Mesothelial cell of epicardium (in vitro differentiated cells): ENCODE measurements around the gene SLC12A4. TPM values are rescaled to one million over a fixed set of nuclear protein-coding genes. Genes with fewer than 3 reads are reported as not detected.
"Not testable (repeated sequence)": the region's sequence is repeated elsewhere in the genome, so short reads cannot be mapped to it uniquely, and the experiment has no call there.

Source experiments
- DNase-seq, 2 experiments: peaks; one replicate each; pipeline ENCODE4 v3.0.0; 2021; ENCODE audit warnings: low spot score in 2 of 2; ENCODE audit not compliant: unreplicated experiment in 2 of 2
- H3K27ac Mint-ChIP-seq: 2 replicates; pipeline ENCODE4 v1.8.0; 2021; ENCODE audit warnings: mixed read lengths
- H3K27me3 Mint-ChIP-seq: 2 replicates; pipeline ENCODE4 v1.8.0; 2021; ENCODE audit warnings: low read depth, mixed read lengths
- H3K36me3 Mint-ChIP-seq: 2 replicates; pipeline ENCODE4 v1.8.0; 2021; ENCODE audit warnings: mixed read lengths
- H3K4me1 Mint-ChIP-seq: 2 replicates; pipeline ENCODE4 v1.8.0; 2021; ENCODE audit warnings: mixed read lengths
- H3K4me3 Mint-ChIP-seq: 2 replicates; pipeline ENCODE4 v1.8.0; 2021; ENCODE audit warnings: mild to moderate bottlenecking, moderate library complexity, mixed read lengths
- H3K9me3 Mint-ChIP-seq: 2 replicates; pipeline ENCODE4 v1.8.0; 2021; ENCODE audit warnings: mixed read lengths
- total RNA-seq: library from RNA; stranded (reverse); gene quantifications from 3 replicates; pipeline ENCODE4 v1.2.1, GENCODE V29; 2021
- TF ChIP-seq, protein P1 (sequence below): fragments of 200-600 bp; sonication (generic); IDR thresholded peaks from one replicate; pipeline ENCODE4 v1.5.0; 2021; ENCODE audit warnings: antibody characterized with exemption; ENCODE audit not compliant: unreplicated experiment

Gene SLC12A4
- total RNA-seq, 1 donor from 2014 or later = 155 TPM

DNA sequence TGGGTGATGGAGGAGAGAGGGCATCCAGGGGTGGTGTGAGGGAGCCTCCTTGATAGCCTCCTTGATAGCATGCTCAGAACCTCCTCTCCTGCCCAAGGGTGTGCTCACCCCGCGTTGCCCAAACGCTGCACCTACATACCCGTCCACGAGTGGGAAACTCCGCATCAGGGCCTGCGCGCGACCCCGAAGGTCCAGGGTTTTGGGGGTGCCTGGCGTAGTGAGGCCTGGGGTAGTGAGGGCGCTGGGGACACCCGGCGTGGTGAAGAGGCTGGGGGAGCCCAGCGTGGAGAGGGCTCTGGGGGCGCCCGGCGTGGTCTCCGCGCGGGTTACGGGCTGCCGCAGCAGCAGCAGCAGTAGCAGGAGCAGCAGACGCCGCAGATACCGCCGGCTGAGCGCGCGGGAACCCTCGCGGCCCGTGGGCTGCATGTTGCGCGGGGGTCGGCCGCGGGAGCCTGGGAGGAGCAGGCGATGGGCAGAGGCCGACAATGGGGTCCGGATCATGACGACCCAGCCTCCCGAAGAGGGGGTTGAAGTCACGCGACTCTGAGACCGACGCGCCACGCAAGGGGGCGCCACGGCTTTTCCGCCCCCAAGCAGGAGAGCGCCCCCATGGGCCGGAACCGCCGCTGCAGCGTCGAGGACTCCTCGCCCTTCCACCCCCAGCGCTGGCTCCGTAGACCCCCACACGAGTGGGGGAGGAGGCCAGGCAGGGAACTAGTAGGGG, 11.7 kb upstream of the SLC12A4 start, which contains the start of gene DPEP3:
TSS of gene DPEP3 (minus strand) at position 545 of the 724 bp plus-strand sequence. CDS start at position 426, 119 bp downstream.
- TF ChIP-seq, protein P1, sequence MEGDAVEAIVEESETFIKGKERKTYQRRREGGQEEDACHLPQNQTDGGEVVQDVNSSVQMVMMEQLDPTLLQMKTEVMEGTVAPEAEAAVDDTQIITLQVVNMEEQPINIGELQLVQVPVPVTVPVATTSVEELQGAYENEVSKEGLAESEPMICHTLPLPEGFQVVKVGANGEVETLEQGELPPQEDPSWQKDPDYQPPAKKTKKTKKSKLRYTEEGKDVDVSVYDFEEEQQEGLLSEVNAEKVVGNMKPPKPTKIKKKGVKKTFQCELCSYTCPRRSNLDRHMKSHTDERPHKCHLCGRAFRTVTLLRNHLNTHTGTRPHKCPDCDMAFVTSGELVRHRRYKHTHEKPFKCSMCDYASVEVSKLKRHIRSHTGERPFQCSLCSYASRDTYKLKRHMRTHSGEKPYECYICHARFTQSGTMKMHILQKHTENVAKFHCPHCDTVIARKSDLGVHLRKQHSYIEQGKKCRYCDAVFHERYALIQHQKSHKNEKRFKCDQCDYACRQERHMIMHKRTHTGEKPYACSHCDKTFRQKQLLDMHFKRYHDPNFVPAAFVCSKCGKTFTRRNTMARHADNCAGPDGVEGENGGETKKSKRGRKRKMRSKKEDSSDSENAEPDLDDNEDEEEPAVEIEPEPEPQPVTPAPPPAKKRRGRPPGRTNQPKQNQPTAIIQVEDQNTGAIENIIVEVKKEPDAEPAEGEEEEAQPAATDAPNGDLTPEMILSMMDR = peak; percentile 32
- H3K9me3 Mint-ChIP-seq = no peaks in the 10 kb centered on the region
- peaks cover 2% of the 10 kb centered on the region for H3K4me1 Mint-ChIP-seq
- peaks cover 2% of the 10 kb centered on the region for H3K27me3 Mint-ChIP-seq
- DNase-seq = no peak
- no peaks in the 10 kb centered on the region for H3K36me3 Mint-ChIP-seq
- no peak within 1 kb of the TSS for H3K4me3 Mint-ChIP-seq
- H3K27ac Mint-ChIP-seq = no peak within 1 kb of the TSS

DNA sequence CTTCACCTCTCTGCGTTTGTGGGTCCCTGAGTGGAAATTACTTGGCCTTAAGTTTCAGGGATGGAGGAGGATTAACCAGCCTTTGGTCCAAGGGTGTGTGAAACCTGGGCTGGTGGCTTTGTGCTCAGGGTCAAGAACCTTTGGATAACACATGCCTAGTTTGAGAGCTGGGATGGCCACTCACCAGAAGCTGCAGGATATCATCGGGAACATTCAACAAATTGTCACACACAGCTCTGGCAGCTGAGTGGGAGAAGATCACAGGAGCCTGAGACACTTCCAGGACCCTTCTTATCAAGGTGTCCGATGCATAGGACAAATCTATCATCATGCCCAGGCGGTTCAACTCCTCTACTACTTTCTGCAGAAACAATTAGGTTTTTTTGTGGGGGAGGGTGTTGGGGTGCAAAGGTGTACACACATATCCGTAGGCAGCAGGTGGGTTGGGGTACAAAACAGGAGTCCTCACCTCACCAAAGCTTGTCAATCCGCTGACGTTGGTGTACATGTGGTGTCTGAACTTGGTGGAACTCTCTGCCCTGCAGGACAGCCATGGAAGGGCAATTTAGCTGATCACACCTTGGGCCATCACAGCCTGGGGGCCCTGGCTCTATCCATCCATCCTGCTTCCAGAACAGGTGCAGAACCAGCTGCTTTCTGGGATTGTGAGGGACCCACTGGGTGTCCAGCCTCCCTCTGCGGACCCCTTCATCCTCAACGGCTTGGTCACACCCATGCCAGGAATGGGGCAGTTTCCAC, 9.2 kb upstream of the SLC12A4 start:
- Mint-ChIP-seq H3K27me3 (peaks cover 2% of the 10 kb centered on the region), H3K36me3 (no peaks in the 10 kb centered on the region), H3K4me3 (no peak overlapping the region), H3K9me3 (no peaks in the 10 kb centered on the region), H3K27ac (no peak overlapping the region), H3K4me1 (no peaks in the 10 kb centered on the region)
- no peak for DNase-seq
- TF ChIP-seq, protein P1 = no peak

DNA sequence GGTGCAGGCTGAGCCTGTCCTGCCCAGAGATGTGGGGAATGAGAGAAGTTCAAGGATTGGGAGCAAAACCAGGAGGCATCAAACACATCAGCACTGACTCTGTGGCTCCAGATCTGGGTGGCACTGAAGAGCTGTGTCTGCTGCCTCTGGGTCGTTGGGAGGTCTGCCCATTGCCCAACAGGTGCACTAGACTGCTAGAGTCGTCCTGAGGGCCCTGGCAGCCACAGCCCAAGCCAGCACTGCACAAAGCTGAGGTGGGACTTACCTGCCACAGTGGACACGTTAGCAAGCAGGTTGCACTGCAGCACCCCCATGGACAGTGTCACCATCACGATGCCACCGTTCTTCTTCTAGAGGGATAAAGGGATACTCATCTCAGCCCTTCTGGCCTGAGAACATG, 8.6 kb upstream of the SLC12A4 start:
- Mint-ChIP-seq H3K27me3 (peaks cover 2% of the 10 kb centered on the region), H3K4me1 (no peaks in the 10 kb centered on the region), H3K27ac (no peak overlapping the region), H3K4me3 (no peak overlapping the region), H3K36me3 (no peaks in the 10 kb centered on the region), H3K9me3 (no peaks in the 10 kb centered on the region)
- TF ChIP-seq, protein P1 = no peak
- no peak for DNase-seq

DNA sequence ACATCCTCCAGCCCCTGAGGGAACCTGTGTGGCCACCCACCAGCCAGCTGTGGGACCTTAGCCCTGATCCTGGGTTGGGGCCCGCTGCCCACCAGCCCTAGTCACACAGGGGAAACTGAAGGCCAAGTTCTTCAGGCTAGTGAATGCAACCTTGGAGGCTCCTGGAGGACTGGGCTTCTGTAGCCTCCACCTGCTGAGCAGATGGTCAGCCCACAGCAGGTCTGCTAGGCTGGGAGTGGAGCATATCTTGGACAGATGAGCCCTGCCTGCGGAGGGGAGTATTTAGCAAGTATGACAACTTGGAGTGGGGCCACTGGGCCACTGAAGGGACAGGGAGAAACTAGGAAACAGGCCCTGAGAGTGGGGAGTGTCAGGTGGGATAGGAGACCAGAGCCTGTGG, 7.8 kb upstream of the SLC12A4 start:
- Mint-ChIP-seq H3K27ac (no peak overlapping the region), H3K4me1 (no peaks in the 10 kb centered on the region), H3K9me3 (no peaks in the 10 kb centered on the region), H3K4me3 (no peak overlapping the region), H3K36me3 (no peaks in the 10 kb centered on the region), H3K27me3 (peaks cover 2% of the 10 kb centered on the region)
- TF ChIP-seq, protein P1 = no peak
- DNase-seq = no peak

DNA sequence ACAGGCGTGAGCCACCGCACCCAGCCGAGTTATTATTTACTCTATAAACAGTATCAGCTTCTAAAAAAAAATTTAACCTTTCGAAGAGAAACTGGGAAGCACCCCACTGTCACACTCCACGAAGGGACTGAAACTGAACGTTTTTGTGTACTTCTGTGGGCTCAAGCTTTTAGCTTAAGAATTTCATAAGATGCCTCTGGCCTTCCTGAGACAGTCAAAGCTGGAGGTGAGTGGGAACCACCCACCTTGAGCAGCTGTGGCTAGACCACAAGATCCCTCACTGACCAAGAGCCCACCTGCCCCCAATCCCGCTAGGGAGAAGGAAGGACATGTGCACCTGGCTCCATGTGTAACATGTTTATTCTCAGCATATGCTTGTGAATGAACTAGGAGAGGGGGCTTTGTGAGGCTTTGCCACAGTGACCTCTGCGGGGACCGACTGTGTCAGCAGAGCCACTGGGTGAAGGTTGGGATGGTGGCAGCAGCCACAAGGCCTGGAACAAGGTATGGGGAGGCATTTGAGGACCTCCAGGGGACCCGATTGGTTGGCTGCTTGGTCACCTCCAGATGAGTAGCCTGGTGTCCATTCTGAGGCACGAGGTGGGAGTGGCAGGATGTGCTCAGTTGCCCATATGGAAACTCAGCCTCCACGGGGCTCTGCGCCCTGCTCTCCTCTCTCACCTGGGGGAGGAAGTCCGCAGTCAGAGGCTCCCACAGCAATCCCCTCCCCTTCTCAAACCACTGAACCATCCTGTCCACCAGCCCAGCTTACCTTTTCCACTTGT, 7.1 kb upstream of the SLC12A4 start:
- H3K27me3 Mint-ChIP-seq = peaks cover 2% of the 10 kb centered on the region
- TF ChIP-seq, protein P1 = no peak
- no peaks in the 10 kb centered on the region for H3K36me3 Mint-ChIP-seq
- H3K9me3 Mint-ChIP-seq = no peaks in the 10 kb centered on the region
- no peak overlapping the region for H3K27ac Mint-ChIP-seq
- DNase-seq = no peak
- no peaks in the 10 kb centered on the region for H3K4me1 Mint-ChIP-seq
- H3K4me3 Mint-ChIP-seq = no peak overlapping the region

DNA sequence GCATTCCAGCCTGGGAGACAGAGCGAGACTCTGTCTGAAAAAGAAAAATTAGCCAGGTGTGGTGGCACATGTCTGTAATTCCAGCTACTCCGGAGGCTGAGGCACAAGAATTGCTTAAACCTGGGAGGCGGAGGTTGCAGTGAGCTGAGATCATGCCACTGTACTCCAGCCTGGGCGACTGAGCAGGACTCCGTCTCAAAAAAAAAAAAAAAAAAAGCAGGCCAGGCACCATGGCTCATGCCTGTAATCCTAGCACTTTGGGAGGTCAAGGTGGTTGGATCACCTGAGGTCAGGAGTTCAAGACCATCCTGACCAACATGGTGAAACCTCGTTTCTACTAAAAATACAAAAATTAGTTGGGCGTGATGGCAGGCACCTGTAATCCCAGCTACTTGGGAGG, 3.8 kb upstream of the SLC12A4 start:
- not testable (repeated sequence) for H3K9me3 Mint-ChIP-seq, DNase-seq, H3K27ac Mint-ChIP-seq, H3K4me1 Mint-ChIP-seq, H3K36me3 Mint-ChIP-seq, H3K27me3 Mint-ChIP-seq, H3K4me3 Mint-ChIP-seq
